H1 (cell line): Measurements from ENCODE around the gene BNC2. TPM values are rescaled to one million over a fixed set of nuclear protein-coding genes. Genes with fewer than 3 reads are reported as not detected.

Experiments used
- CTCF ChIA-PET: fragments of 300-600 bp; sonication (Branson Sonifier 250); formaldehyde crosslinking; loops from one replicate; lab custom pipeline; 2021; ENCODE audit not compliant: partially characterized antibody; lab: Charles Lee
- POLR2A ChIA-PET: fragments of 300-600 bp; sonication (Branson Sonifier 250); formaldehyde crosslinking; loops from one replicate; lab custom pipeline; 2021; ENCODE audit warnings: inconsistent platforms; ENCODE audit not compliant: partially characterized antibody; lab: Charles Lee
- DNase-seq, 2 experiments: peaks; one replicate each; pipeline versions ENCODE4 v3.0.0 to v3.0.0-alpha.2; 2010 to 2022; ENCODE audit warnings: low spot score in 2 of 2, low read depth in 1 of 2, mixed read lengths in 1 of 2
- FAIRE-seq: peaks from 2 replicates; lab custom pipeline; 2011; peaks lifted over from hg19 to GRCh38; lab: Jason Lieb, UNC
- H2AFZ ChIP-seq: 2 replicates; pipeline ENCODE4 v1.8.1; 2012; ENCODE audit warnings: low read length, inconsistent platforms
- H2AK5ac ChIP-seq: 2 replicates; pipeline ENCODE4 v1.6.1; 2013; ENCODE audit warnings: low read depth, low read length
- H2BK120ac ChIP-seq: replicated peaks from 2 replicates; pipeline ENCODE3; 2013; ENCODE audit warnings: low read depth, low read length, inconsistent platforms
- H2BK12ac ChIP-seq: 2 replicates; pipeline ENCODE4 v1.6.1; 2013; ENCODE audit warnings: low read depth, low read length
- H2BK15ac ChIP-seq: 2 replicates; pipeline ENCODE4 v1.6.1; 2013; ENCODE audit warnings: low read length
- H2BK20ac ChIP-seq: 2 replicates; pipeline ENCODE4 v1.6.1; 2013; ENCODE audit warnings: low read length
- H2BK5ac ChIP-seq: 2 replicates; pipeline ENCODE4 v1.6.1; 2013; ENCODE audit warnings: low read depth, low read length
- H3K14ac ChIP-seq: 2 replicates; pipeline ENCODE4 v1.6.1; 2013; ENCODE audit warnings: inconsistent platforms; ENCODE audit not compliant: insufficient read length
- H3K18ac ChIP-seq: 2 replicates; pipeline ENCODE4 v1.6.1; 2013; ENCODE audit warnings: low read length; ENCODE audit errors: extremely low read depth
- H3K23ac ChIP-seq: 2 replicates; pipeline ENCODE4 v1.6.1; 2013; ENCODE audit warnings: inconsistent platforms; ENCODE audit not compliant: insufficient read length
- H3K23me2 ChIP-seq: 2 replicates; pipeline ENCODE4 v1.6.1; 2013; ENCODE audit warnings: low read depth, low read length
- H3K27ac ChIP-seq: 2 replicates; pipeline ENCODE4 v1.6.1; 2011; ENCODE audit warnings: low read depth, low read length, inconsistent platforms
- H3K27me3 ChIP-seq, 4 experiments: replicated peaks in 1 of 4; 1 replicate in 1 of 4; 2 replicates in 3 of 4; pipeline versions ENCODE4 v1.6.1 to v1.8.1; 2011 to 2013; ENCODE audit warnings: low read length in 3 of 4, mild to moderate bottlenecking in 3 of 4, inconsistent platforms in 2 of 4, mixed read lengths in 2 of 4, moderate library complexity in 1 of 4; ENCODE audit not compliant: control insufficient read depth in 3 of 4, insufficient read depth in 3 of 4; ENCODE audit errors: extremely low read depth in 1 of 4
- H3K36me3 ChIP-seq, 4 experiments: 2 replicates each; pipeline versions ENCODE4 v1.6.1 to v1.8.1; 2011 to 2013; ENCODE audit warnings: mild to moderate bottlenecking in 4 of 4, low read length in 3 of 4, moderate library complexity in 2 of 4, control low read depth in 1 of 4, inconsistent platforms in 1 of 4; ENCODE audit not compliant: insufficient read depth in 4 of 4, control insufficient read depth in 2 of 4
- H3K4ac ChIP-seq: replicated peaks from 2 replicates; pipeline ENCODE3; 2013; ENCODE audit warnings: low read length, low read depth, mixed read lengths, inconsistent platforms; ENCODE audit not compliant: insufficient read length
- H3K4me1 ChIP-seq, 4 experiments: replicated peaks in 1 of 4; 1 replicate in 1 of 4; 2 replicates in 3 of 4; pipeline versions ENCODE4 v1.6.1 to v1.8.1; 2011 to 2013; ENCODE audit warnings: low read length in 3 of 4, inconsistent platforms in 2 of 4, mixed read lengths in 1 of 4; ENCODE audit not compliant: insufficient read depth in 4 of 4, control insufficient read depth in 3 of 4
- H3K4me2 ChIP-seq, 2 experiments: 2 replicates each; pipeline versions ENCODE4 v1.6.1 to v1.8.1; 2011 to 2013; ENCODE audit warnings: low read depth in 2 of 2, low read length in 2 of 2, control low read depth in 1 of 2, inconsistent platforms in 1 of 2, mild to moderate bottlenecking in 1 of 2; ENCODE audit not compliant: insufficient read depth in 1 of 2
- H3K4me3 ChIP-seq, 4 experiments: fragments of 200-600, 300-600 bp in 1 of 4; sonication (generic), shearing (Covaris generic), sonication (Bioruptor Twin) in 1 of 4; 2 replicates each; pipeline versions ENCODE4 v1.5.1 to v1.8.1; 2011 to 2016; ENCODE audit warnings: low read length in 4 of 4, low read depth in 3 of 4, control low read depth in 2 of 4, inconsistent platforms in 2 of 4, mild to moderate bottlenecking in 2 of 4, mixed read lengths in 1 of 4, moderate library complexity in 1 of 4; ENCODE audit not compliant: insufficient read depth in 2 of 4; ENCODE audit errors: extremely low read depth in 1 of 4
- H3K56ac ChIP-seq: replicated peaks from 2 replicates; pipeline ENCODE3; 2013; ENCODE audit warnings: low read depth, mild to moderate bottlenecking, mixed read lengths, low read length, inconsistent platforms; ENCODE audit not compliant: insufficient read length
- H3K79me1 ChIP-seq: 2 replicates; pipeline ENCODE4 v1.6.1; 2013; ENCODE audit warnings: low read depth, low read length, control low read depth
- H3K79me2 ChIP-seq, 2 experiments: 2 replicates each; pipeline versions ENCODE4 v1.6.1 to v1.8.1; 2012 to 2013; ENCODE audit warnings: low read length in 2 of 2, mild to moderate bottlenecking in 2 of 2, inconsistent platforms in 1 of 2; ENCODE audit not compliant: insufficient read depth in 2 of 2, control insufficient read depth in 1 of 2
- H3K9ac ChIP-seq, 4 experiments: replicated peaks in 1 of 4; 1 replicate in 1 of 4; 2 replicates in 3 of 4; pipeline versions ENCODE4 v1.6.1 to v1.8.1; 2011 to 2013; ENCODE audit warnings: low read depth in 3 of 4, low read length in 3 of 4, control low read depth in 2 of 4, mild to moderate bottlenecking in 2 of 4, moderate library complexity in 2 of 4, inconsistent platforms in 1 of 4; ENCODE audit errors: extremely low read depth in 1 of 4
- H3K9me3 ChIP-seq, 2 experiments: 2 replicates each; pipeline versions ENCODE4 v1.6.1 to v1.8.1; 2012 to 2013; ENCODE audit warnings: mild to moderate bottlenecking in 2 of 2, moderate library complexity in 2 of 2, control low read depth in 1 of 2, inconsistent platforms in 1 of 2, low read depth in 1 of 2, low read length in 1 of 2, mixed read lengths in 1 of 2; ENCODE audit not compliant: insufficient read depth in 2 of 2
- H4K20me1 ChIP-seq, 2 experiments: replicated peaks in 1 of 2; 2 replicates each; pipeline versions ENCODE3 to v1.8.1; 2011 to 2013; ENCODE audit warnings: inconsistent platforms in 2 of 2, low read length in 2 of 2, mild to moderate bottlenecking in 1 of 2; ENCODE audit not compliant: insufficient read depth in 2 of 2, control insufficient read depth in 1 of 2
- H4K5ac ChIP-seq: 2 replicates; pipeline ENCODE4 v1.6.1; 2013; ENCODE audit warnings: low read length, low read depth, mixed read lengths, inconsistent platforms; ENCODE audit not compliant: insufficient read length
- H4K8ac ChIP-seq: 2 replicates; pipeline ENCODE4 v1.8.0; 2013; ENCODE audit warnings: mild to moderate bottlenecking, moderate library complexity, low read length, inconsistent platforms; ENCODE audit not compliant: insufficient read depth; ENCODE audit errors: extremely low read depth
- H4K91ac ChIP-seq: replicated peaks from 2 replicates; pipeline ENCODE3; 2013; ENCODE audit warnings: low read length, mixed read lengths, inconsistent platforms; ENCODE audit not compliant: insufficient read length
- BRCA1 ChIP-seq: IDR thresholded peaks from 2 replicates; pipeline ENCODE4 v1.6.1; 2012; ENCODE audit warnings: low read depth, low read length, improper control_type of control experiment
- CTBP2 ChIP-seq: IDR thresholded peaks from 2 replicates; pipeline ENCODE4 v1.7.0; 2011; ENCODE audit warnings: borderline replicate concordance, mild to moderate bottlenecking, moderate library complexity, mixed read lengths, low read length; ENCODE audit not compliant: insufficient read depth, insufficient read length
- GTF2F1 ChIP-seq: IDR thresholded peaks from 2 replicates; pipeline ENCODE4 v1.6.1; 2012; ENCODE audit warnings: low read depth, low read length, improper control_type of control experiment, borderline replicate concordance
- RNF2 ChIP-seq: fragments of 200-900, 300-1000 bp; sonication (generic); IDR thresholded peaks from 2 replicates; pipeline ENCODE4 v1.7.1; 2016; ENCODE audit warnings: borderline replicate concordance, low read depth, mild to moderate bottlenecking, antibody characterized with exemption, low read length; ENCODE audit not compliant: poor library complexity, severe bottlenecking; ENCODE audit errors: missing control alignments
- RXRA ChIP-seq: IDR thresholded peaks from 2 replicates; pipeline ENCODE4 v1.6.1; 2011; ENCODE audit warnings: low read depth, mild to moderate bottlenecking, low read length, moderate library complexity; ENCODE audit not compliant: insufficient read depth
- SIN3A ChIP-seq, 2 experiments: IDR thresholded peaks in 1 of 2; conservative IDR thresholded peaks in 1 of 2; 2 replicates each; pipeline ENCODE4 v1.6.1; 2011 to 2012; ENCODE audit warnings: low read length in 2 of 2, improper control_type of control experiment in 1 of 2, low read depth in 1 of 2, mild to moderate bottlenecking in 1 of 2
- TAF7 ChIP-seq: optimal IDR thresholded peaks from 2 replicates; pipeline ENCODE3; 2011; ENCODE audit warnings: low read depth, mild to moderate bottlenecking, inconsistent platforms, low read length, moderate library complexity, borderline replicate concordance
- TCF12 ChIP-seq: IDR thresholded peaks from 2 replicates; pipeline ENCODE4 v1.6.1; 2011; ENCODE audit warnings: low read depth, mild to moderate bottlenecking, low read length
- WGBS, 2 experiments: shearing (Covaris generic) in 1 of 2; methylation state at CpG; one replicate each; pipeline versions ENCODE4 v1.1.6 to v1.1.7; 2013 to 2015; ENCODE audit warnings: low lambda C conversion rate in 2 of 2, mixed read lengths in 2 of 2, inconsistent platforms in 1 of 2, low coverage in 1 of 2, missing lambda C conversion rate in 1 of 2; ENCODE audit not compliant: insufficient replicate concordance in 2 of 2, insufficient coverage in 1 of 2, insufficient read length in 1 of 2; ENCODE audit errors: extremely low coverage in 1 of 2, missing lambda C conversion rate in 1 of 2; 5-methylcytosine and 5-hydroxymethylcytosine counted together
- polyA plus RNA-seq, 7 experiments: library from polyadenylated mRNA; depleted of rRNA in 3 of 7; stranded (reverse) in 5 of 7; unstranded in 2 of 7; fragments of >200 nt in 5 of 7; fragments of 200-250 nt in 2 of 7; gene quantifications; 1 replicate in 5 of 7; 2 replicates in 1 of 7; 4 replicates in 1 of 7; pipeline versions ENCODE4 v1.2.1 to v1.2.3, GENCODE V29; 2011 to 2013; ENCODE audit warnings: missing spikeins in 2 of 7, mixed read lengths in 2 of 7
- total RNA-seq: library from RNA; stranded (reverse); fragmentation: NEBNext Ultra II Directional; extraction: Animal tissue kit (Norgen Biotek cat#: 25700); gene quantifications from 2 replicates; pipeline ENCODE4 v1.2.1, GENCODE V29; 2021

The BNC2 gene
- total and polyA plus RNA-seq, 2 of the 8 experiments (the other 6 are each of a cell fraction or from before 2014, with no cell fraction given): 16.0 to 26.8 TPM

DNA sequence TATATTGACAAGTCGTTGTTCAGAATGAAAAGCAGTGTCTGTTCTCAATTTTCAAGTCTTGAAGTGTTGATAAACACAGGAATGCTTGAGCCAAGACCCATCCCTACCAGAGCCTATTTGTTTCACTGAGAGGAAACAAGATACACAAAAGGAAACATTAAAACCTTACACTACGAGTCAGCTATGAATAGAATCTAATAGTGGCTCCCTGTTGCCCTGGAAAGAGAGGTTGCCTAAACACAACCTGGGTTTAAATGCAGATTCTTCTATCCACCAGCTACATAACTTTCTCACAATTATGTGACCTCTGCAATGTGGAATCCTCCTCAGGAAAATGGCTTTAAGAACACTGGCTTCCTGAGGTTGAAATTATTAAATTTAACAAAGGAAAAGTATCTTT, 29.1 kb upstream of the BNC2 start:
- Histone ChIP-seq H3K9ac (no peak overlapping the region), H2AK5ac (no peak overlapping the region), H4K91ac (no peak overlapping the region), H2BK120ac (no peak overlapping the region), H2AFZ (no peak overlapping the region), H3K4me1 (no peaks in the 10 kb centered on the region; a peak in 1 of 7 replicates), H2BK12ac (no peak overlapping the region), H3K14ac (no peak overlapping the region), H3K4me2 (no peak overlapping the region), H3K27me3 (no peaks in the 10 kb centered on the region), H4K20me1 (no peaks in the 10 kb centered on the region), H3K27ac (no peak overlapping the region), H3K9me3 (no peaks in the 10 kb centered on the region), H4K5ac (no peak overlapping the region), H3K79me1 (no peaks in the 10 kb centered on the region), H3K36me3 (no peaks in the 10 kb centered on the region), H2BK5ac (no peak overlapping the region), H3K4me3 (no peak overlapping the region), H2BK15ac (no peak overlapping the region), H2BK20ac (no peak overlapping the region), H4K8ac (no peak overlapping the region), H3K18ac (no peak overlapping the region), H3K4ac (no peak overlapping the region), H3K23me2 (no peaks in the 10 kb centered on the region), H3K56ac (no peak overlapping the region), H3K23ac (no peak overlapping the region), H3K79me2 (no peaks in the 10 kb centered on the region)
- whole genome bisulfite sequencing, 2 experiments: 67% methylated on average over 2 of the region's 2 CpGs; no CpG with 5 or more reads in 1 of the 2 experiments
- DNase-seq: no peak
- POLR2A ChIA-PET: no interaction called here
- CTCF ChIA-PET: interaction anchor here (0.7 kb wide), 1 partner anchor 767 kb away, joined by 3 read pairs; no protein-coding TSS in a partner anchor
- FAIRE-seq: no peak
- no peak for TF ChIP-seq SIN3A (conservative IDR thresholded peaks at IDR 0.05 in 1 of 2, IDR thresholded peaks at IDR 0.05 in 1 of 2; ENCODE audit: low read depth in 1 of 2, low read length in 2 of 2)
- TF ChIP-seq TCF12: no peak
- no peak for TF ChIP-seq RXRA
- no peak for TF ChIP-seq CTBP2
- no peak for TF ChIP-seq TAF7
- TF ChIP-seq RNF2: no peak
- no peak for TF ChIP-seq BRCA1
- no peak for TF ChIP-seq GTF2F1
